PC-9 (cell line): ENCODE results near the gene ASCC1.

ENCODE experiments used
- EZH2 ChIP-seq: fragments of 200-600 bp; sonication (generic); IDR thresholded peaks from 2 replicates; pipeline ENCODE4 v1.8.0; 2017; ENCODE audit warnings: antibody characterized with exemption, low read depth
- TF ChIP-seq, protein P1 (sequence below): fragments of 200-600 bp; sonication (generic); conservative IDR thresholded peaks from 2 replicates; pipeline ENCODE4 v1.6.1; 2017; ENCODE audit warnings: mixed run types, antibody characterized with exemption, mild to moderate bottlenecking, moderate library complexity

DNA sequence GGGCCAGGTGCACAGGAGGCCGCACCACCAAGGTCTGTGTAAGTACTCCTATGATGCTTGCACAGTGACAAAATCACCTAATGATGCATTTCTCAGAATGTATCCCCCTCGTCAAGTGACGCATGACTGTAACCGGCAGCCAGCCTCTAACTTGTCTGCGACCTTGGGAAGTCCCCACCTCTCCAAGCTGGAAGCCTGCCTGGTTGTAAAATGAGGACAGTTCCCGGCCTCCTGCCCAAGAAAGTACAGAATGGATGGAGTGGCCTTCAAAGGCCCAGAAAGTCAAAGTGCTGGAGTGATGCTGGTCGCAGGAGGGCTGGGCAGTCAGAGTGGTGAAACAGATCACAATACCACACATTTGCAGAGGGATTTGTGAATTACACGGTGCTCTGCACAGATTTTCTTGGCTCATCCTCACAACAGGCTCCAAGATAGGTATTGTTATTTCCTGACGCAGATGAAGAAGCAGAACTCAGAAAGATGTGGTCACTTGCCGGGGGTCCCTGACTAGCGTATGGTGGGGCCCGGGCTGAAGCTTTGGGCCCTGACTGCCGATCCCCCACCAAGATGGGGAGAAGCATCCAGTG is 150.5 kb downstream of the ASCC1 start:
- TF ChIP-seq, protein P1, sequence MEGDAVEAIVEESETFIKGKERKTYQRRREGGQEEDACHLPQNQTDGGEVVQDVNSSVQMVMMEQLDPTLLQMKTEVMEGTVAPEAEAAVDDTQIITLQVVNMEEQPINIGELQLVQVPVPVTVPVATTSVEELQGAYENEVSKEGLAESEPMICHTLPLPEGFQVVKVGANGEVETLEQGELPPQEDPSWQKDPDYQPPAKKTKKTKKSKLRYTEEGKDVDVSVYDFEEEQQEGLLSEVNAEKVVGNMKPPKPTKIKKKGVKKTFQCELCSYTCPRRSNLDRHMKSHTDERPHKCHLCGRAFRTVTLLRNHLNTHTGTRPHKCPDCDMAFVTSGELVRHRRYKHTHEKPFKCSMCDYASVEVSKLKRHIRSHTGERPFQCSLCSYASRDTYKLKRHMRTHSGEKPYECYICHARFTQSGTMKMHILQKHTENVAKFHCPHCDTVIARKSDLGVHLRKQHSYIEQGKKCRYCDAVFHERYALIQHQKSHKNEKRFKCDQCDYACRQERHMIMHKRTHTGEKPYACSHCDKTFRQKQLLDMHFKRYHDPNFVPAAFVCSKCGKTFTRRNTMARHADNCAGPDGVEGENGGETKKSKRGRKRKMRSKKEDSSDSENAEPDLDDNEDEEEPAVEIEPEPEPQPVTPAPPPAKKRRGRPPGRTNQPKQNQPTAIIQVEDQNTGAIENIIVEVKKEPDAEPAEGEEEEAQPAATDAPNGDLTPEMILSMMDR, result no peak
- TF ChIP-seq EZH2, result no peak
